ENCODE measurements around the gene WNT16. TPM values are rescaled to one million over a fixed set of nuclear protein-coding genes. Genes with fewer than 3 reads are reported as not detected.

The WNT16 gene
- polyA plus RNA-seq, 3 donors, result 0.04 to 0.05 TPM; not detected in 1

DNA sequence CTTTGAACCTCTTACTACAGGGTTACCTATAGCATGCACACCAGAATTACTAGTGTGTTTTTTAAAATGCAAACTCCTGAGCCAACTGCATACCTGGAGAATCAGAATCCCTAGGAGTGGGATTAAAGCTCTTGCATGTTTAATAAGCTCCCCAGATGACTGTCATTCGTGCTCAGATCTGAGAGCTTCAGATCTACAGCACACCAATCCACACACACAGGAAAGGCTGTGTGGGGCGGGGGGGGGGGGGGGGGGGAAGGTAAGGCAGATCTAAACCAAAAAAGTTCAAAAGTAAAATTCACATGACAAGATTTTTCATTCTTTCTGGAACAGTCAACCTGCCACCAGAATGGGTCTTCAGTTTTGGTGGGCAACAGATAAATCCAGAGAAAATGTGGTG, 61.8 kb downstream of the WNT16 start:
- DNase-seq, result no peak

Other genes starting within 250 kb of the WNT16 start
- 10 to 100 TPM; 89.7 to 98.0 (median 95.6) TPM for gene FAM3C, start 67.3 kb downstream of the WNT16 start, polyA plus RNA-seq (ENCODE audit: insufficient read length in 3 of 3)

Data from renal pelvis (tissue), 4 donors.